OCI-LY7 (cell line): ENCODE data around the gene XAB2. TPM values are rescaled to one million over a fixed set of nuclear protein-coding genes. Genes with fewer than 3 reads are reported as not detected.

Experiments used
- BruUV-seq: library from RNA; stranded (reverse); fragments of 400-500 nt; replicated peaks from 2 replicates; lab custom pipeline; 2021; lab: Mats Ljungman, UMichigan
- CTCF ChIA-PET: fragments of 300-600 bp; sonication (Branson Sonifier 250); formaldehyde crosslinking; loops from one replicate; lab custom pipeline; 2022; ENCODE audit warnings: antibody characterized with exemption; ENCODE audit not compliant: unreplicated experiment; lab: Charles Lee
- POLR2A ChIA-PET: fragments of 300-600 bp; sonication (Branson Sonifier 250); formaldehyde crosslinking; loops from one replicate; lab custom pipeline; 2022; ENCODE audit warnings: antibody characterized with exemption; lab: Charles Lee
- DNase-seq: peaks from one replicate; pipeline ENCODE4 v3.0.0-alpha.2; 2015; ENCODE audit warnings: low spot score
- H2AFZ ChIP-seq: fragments of 200-600 bp; sonication (generic), shearing (Covaris generic); 2 replicates; pipeline ENCODE4 v1.6.1; 2014; ENCODE audit warnings: mild to moderate bottlenecking, antibody characterized with exemption, low read length, moderate library complexity
- H3K27ac ChIP-seq: fragments of 200-600 bp; sonication (generic); 2 replicates; pipeline ENCODE4 v1.5.1; 2014; ENCODE audit warnings: mixed run types, low read depth, mild to moderate bottlenecking, moderate library complexity, low read length, inconsistent platforms; ENCODE audit not compliant: poor library complexity, severe bottlenecking
- H3K36me3 ChIP-seq: fragments of 200-600 bp; sonication (generic); 2 replicates; pipeline ENCODE4 v1.6.1; 2014; ENCODE audit warnings: mild to moderate bottlenecking, antibody characterized with exemption, low read length, moderate library complexity, mixed read lengths; ENCODE audit not compliant: insufficient read depth
- H3K4me1 ChIP-seq: fragments of 200-600 bp; sonication (generic); 2 replicates; pipeline ENCODE4 v1.5.1; 2014; ENCODE audit warnings: mild to moderate bottlenecking, low read length; ENCODE audit not compliant: insufficient read depth, poor library complexity, severe bottlenecking
- H3K4me2 ChIP-seq: fragments of 200-600 bp; sonication (generic); 2 replicates; pipeline ENCODE4 v1.6.1; 2014; ENCODE audit warnings: mild to moderate bottlenecking, low read length
- H3K4me3 ChIP-seq: fragments of 200-600 bp; sonication (generic); 2 replicates; pipeline ENCODE4 v1.5.1; 2014; ENCODE audit warnings: mild to moderate bottlenecking, low read depth, low read length; ENCODE audit not compliant: poor library complexity, severe bottlenecking
- H3K79me2 ChIP-seq: fragments of 200-600 bp; sonication (generic); 2 replicates; pipeline ENCODE4 v1.6.1; 2016; ENCODE audit warnings: low read depth, mild to moderate bottlenecking, low read length, moderate library complexity, mixed read lengths; ENCODE audit not compliant: insufficient read depth
- H3K9me2 ChIP-seq: fragments of 200-600 bp; sonication (generic); 2 replicates; pipeline ENCODE4 v1.6.1; 2016; ENCODE audit warnings: mild to moderate bottlenecking, low read length, mixed read lengths; ENCODE audit not compliant: insufficient read depth
- H3K9me3 ChIP-seq: fragments of 200-600 bp; sonication (generic); 2 replicates; pipeline ENCODE4 v1.6.1; 2014; ENCODE audit warnings: mild to moderate bottlenecking, mixed run types, low read length, mixed read lengths
- H4K20me1 ChIP-seq: fragments of 200-600 bp; sonication (generic); 2 replicates; pipeline ENCODE4 v1.6.1; 2014; ENCODE audit warnings: mild to moderate bottlenecking, antibody characterized with exemption, low read length, moderate library complexity, mixed read lengths; ENCODE audit not compliant: insufficient read depth
- EZH2phosphoT487 ChIP-seq: fragments of 200-600 bp; sonication (generic); IDR thresholded peaks from 2 replicates; pipeline ENCODE4 v1.6.1; 2018; ENCODE audit warnings: low read depth, borderline replicate concordance, mild to moderate bottlenecking, mixed run types, antibody characterized with exemption, low read length, moderate library complexity, mixed read lengths
- intact Hi-C: fragments of 100-400 bp; cut with micrococcal nuclease; formaldehyde crosslinking; loops from one replicate; pipeline ENCODE4 v1.10.0; 2022; ENCODE audit not compliant: unreplicated experiment
- total RNA-seq, 2 experiments: library from RNA; depleted of rRNA in 1 of 2; stranded (reverse); fragments of >200 nt in 1 of 2; shearing (Covaris generic) in 1 of 2; gene quantifications; 2 replicates each; pipeline ENCODE4 v1.2.3, GENCODE V29; 2014 to 2022
- TF ChIP-seq, protein P1 (sequence below): fragments of 200-600 bp; sonication (generic); conservative IDR thresholded peaks from 2 replicates; pipeline ENCODE4 v1.5.1; 2014; ENCODE audit warnings: mild to moderate bottlenecking, antibody characterized with exemption, low read length, moderate library complexity, mixed read lengths

The XAB2 gene
- total RNA-seq, 2 experiments from 2014 or later, result 36.6 to 39.9 TPM

DNA sequence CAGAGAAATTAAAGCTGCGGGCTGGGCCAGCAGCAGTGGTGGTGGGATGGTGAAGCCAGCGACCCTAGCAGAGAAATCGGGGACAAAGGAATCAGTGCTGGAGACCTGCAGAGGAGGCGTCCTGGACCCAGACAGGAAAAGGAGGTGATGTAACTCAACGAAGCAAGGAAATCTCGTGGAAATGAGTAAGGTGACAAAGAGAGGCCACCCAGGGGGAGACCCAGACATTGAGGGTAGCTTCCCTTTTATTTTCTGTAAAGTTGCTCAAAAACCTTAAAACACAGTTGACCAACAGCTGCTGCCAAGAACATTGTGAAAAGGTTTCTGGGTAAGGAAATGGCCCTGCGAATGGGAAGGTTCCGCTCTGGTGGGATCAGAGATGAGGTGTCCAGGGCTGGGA, 26.2 kb upstream of the XAB2 start:
- ChIA-PET CTCF (no interaction called here), POLR2A (no interaction called here)
- intact Hi-C loops, result no loop called here
- H2AFZ ChIP-seq, result no peak overlapping the region
- no peak for DNase-seq
- no peaks in the 10 kb centered on the region for H3K36me3 ChIP-seq
- H3K4me2 ChIP-seq, result no peak overlapping the region
- H3K27ac ChIP-seq, result no peak overlapping the region
- no TSS peak for BruUV-seq
- H4K20me1 ChIP-seq, result no peaks in the 10 kb centered on the region
- no peaks in the 10 kb centered on the region for H3K9me2 ChIP-seq
- H3K9me3 ChIP-seq, result no peaks in the 10 kb centered on the region
- H3K4me1 ChIP-seq, result peaks cover 12% of the 10 kb centered on the region
- TF ChIP-seq, protein P1, sequence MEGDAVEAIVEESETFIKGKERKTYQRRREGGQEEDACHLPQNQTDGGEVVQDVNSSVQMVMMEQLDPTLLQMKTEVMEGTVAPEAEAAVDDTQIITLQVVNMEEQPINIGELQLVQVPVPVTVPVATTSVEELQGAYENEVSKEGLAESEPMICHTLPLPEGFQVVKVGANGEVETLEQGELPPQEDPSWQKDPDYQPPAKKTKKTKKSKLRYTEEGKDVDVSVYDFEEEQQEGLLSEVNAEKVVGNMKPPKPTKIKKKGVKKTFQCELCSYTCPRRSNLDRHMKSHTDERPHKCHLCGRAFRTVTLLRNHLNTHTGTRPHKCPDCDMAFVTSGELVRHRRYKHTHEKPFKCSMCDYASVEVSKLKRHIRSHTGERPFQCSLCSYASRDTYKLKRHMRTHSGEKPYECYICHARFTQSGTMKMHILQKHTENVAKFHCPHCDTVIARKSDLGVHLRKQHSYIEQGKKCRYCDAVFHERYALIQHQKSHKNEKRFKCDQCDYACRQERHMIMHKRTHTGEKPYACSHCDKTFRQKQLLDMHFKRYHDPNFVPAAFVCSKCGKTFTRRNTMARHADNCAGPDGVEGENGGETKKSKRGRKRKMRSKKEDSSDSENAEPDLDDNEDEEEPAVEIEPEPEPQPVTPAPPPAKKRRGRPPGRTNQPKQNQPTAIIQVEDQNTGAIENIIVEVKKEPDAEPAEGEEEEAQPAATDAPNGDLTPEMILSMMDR, result no peak
- TF ChIP-seq EZH2phosphoT487, result no peak
- no peaks in the 10 kb centered on the region for H3K79me2 ChIP-seq
- H3K4me3 ChIP-seq, result no peak overlapping the region

DNA sequence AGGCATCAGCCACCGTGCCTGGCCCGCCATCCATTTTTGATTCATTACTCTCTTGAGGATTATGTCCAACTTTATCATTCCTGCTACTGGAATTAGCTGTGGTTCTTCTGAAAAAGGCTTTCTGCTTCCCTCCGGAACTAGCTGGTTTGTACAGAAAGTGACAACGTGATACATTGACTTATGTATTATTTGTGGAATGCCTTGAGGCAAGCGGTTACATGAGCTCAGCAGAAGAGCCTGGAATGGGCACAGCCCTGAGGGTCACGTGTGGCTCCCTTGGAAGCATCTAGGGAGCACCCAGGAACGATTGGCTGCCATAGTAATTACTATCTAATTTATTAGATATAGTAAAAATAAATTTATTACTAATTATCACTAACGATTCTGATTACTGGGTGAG, 25.1 kb upstream of the XAB2 start:
- Histone ChIP-seq H3K9me2 (no peaks in the 10 kb centered on the region), H3K4me1 (peaks cover 12% of the 10 kb centered on the region), H4K20me1 (no peaks in the 10 kb centered on the region), H3K4me3 (no peak overlapping the region), H3K4me2 (no peak overlapping the region), H3K79me2 (no peaks in the 10 kb centered on the region), H3K36me3 (no peaks in the 10 kb centered on the region), H2AFZ (no peak overlapping the region), H3K27ac (no peak overlapping the region), H3K9me3 (no peaks in the 10 kb centered on the region)
- CTCF ChIA-PET, result no interaction called here
- BruUV-seq, result no TSS peak
- POLR2A ChIA-PET, result interaction anchor here (0.5 kb wide), 1 partner anchor 13 kb away, joined by 4 read pairs; no protein-coding TSS in a partner anchor
- intact Hi-C loops, result no loop called here
- TF ChIP-seq, protein P1, result no peak
- TF ChIP-seq EZH2phosphoT487, result no peak
- no peak for DNase-seq

DNA sequence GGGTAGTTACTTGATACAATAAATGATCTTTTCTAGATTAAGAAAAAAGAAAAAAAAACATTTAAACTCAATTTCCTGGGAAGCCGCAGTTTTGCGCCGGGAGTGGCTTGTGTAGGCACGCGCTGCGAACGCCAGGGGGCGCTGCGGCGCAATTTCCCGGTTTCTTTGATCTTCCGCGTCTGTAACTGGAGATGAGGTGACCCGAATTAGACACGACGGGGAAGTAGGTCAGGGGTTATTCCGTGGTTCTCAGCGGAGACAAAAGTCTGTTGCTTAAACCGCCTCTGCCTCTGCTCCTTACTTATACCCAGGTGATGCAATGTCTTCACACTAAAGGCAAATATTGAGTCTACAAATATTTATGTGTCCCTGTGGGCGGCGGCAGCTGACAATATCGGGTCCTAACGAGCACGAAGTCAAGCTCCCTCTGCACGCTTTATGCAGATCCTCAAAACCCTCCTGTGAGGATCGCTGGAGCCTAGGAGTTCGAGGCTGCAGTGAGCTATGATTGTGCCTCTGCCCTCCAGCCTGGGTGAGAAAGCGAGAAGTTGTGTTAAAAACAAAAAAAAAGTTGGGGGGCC, 22.8 kb upstream of the XAB2 start:
- Histone ChIP-seq H3K4me2 (peak overlapping the region; percentile 70), H3K4me3 (peak overlapping the region; percentile 51), H3K9me2 (no peaks in the 10 kb centered on the region), H3K4me1 (peaks cover 4% of the 10 kb centered on the region), H2AFZ (peak overlapping the region; percentile 96), H3K79me2 (no peaks in the 10 kb centered on the region), H3K27ac (no peak overlapping the region), H3K36me3 (no peaks in the 10 kb centered on the region), H4K20me1 (no peaks in the 10 kb centered on the region), H3K9me3 (no peaks in the 10 kb centered on the region)
- no TSS peak for BruUV-seq
- intact Hi-C loops, result loop anchor here (1.0 kb wide), 2 partner anchors 28 to 147 kb away; partner anchors contain the start of gene TRAPPC5
- CTCF ChIA-PET, result interaction anchor here (0.6 to 1.2 kb wide), 2 partner anchors 8 to 47 kb away, joined by 3 read pairs; no protein-coding TSS in a partner anchor
- TF ChIP-seq EZH2phosphoT487, result no peak
- TF ChIP-seq, protein P1, result peak; percentile 98
- POLR2A ChIA-PET, result no interaction called here
- peak; percentile 81 for DNase-seq
